SKM-1 (cell line): ENCODE measurements around the gene PITRM1.

Experiments used
- DNase-seq: peaks from one replicate; lab custom pipeline; 2025; ENCODE audit not compliant: unreplicated experiment; lab: John Stamatoyannopoulos, UW

Gene PITRM1

GRCh38 chr10:3141351-3142005 lies 31.1 kb downstream of the PITRM1 start:
- DNase-seq = no peak

- DNase-seq = no peak
Measured at GRCh38 chr10:3140280-3140679, 32.3 kb downstream of the PITRM1 start.

GRCh38 chr10:3139216-3139910 lies 33.2 kb downstream of the PITRM1 start:
- no peak for DNase-seq

- no peak for DNase-seq
Measured at GRCh38 chr10:3137958-3138726, 34.4 kb downstream of the PITRM1 start.

GRCh38 chr10:3136763-3137611 lies 35.6 kb downstream of the PITRM1 start:
- DNase-seq = no peak

- DNase-seq = no peak
Measured at GRCh38 chr10:3136336-3136735, 36.2 kb downstream of the PITRM1 start.

GRCh38 chr10:3135006-3135405 lies 37.6 kb downstream of the PITRM1 start:
- DNase-seq = no peak

GRCh38 chr10:3133948-3134347 lies 38.6 kb downstream of the PITRM1 start:
- DNase-seq = no peak

- DNase-seq = no peak
Measured at GRCh38 chr10:3132036-3133025, 40.3 kb downstream of the PITRM1 start.

- DNase-seq = no peak
Measured at GRCh38 chr10:3131098-3131497, 41.5 kb downstream of the PITRM1 start.

- no peak for DNase-seq
Measured at GRCh38 chr10:3129581-3130340, 42.8 kb downstream of the PITRM1 start.

GRCh38 chr10:3128379-3129130 lies 44.0 kb downstream of the PITRM1 start:
- DNase-seq = no peak

GRCh38 chr10:3127921-3128320 lies 44.7 kb downstream of the PITRM1 start:
- no peak for DNase-seq

GRCh38 chr10:3126741-3127346 lies 45.7 kb downstream of the PITRM1 start:
- DNase-seq = no peak

GRCh38 chr10:3126249-3126648 lies 46.3 kb downstream of the PITRM1 start:
- no peak for DNase-seq

- DNase-seq = no peak
Measured at GRCh38 chr10:3125527-3126170, 46.9 kb downstream of the PITRM1 start.

GRCh38 chr10:3124412-3125175 lies 48.0 kb downstream of the PITRM1 start:
- no peak for DNase-seq
